Mucosa of rectum (tissue), 2 donors: ENCODE results near the gene HDHD2.

Source experiments
- H3K27ac ChIP-seq, 2 donors: one replicate each; pipeline ENCODE4 v1.7.0; 2013; ENCODE audit warnings: inconsistent platforms in 2 of 2, low read depth in 2 of 2, low read length in 2 of 2
- H3K27me3 ChIP-seq, 2 donors: one replicate each; pipeline ENCODE4 v1.7.0; 2013; ENCODE audit warnings: low read length in 2 of 2; ENCODE audit not compliant: control insufficient read depth in 2 of 2, insufficient read depth in 2 of 2
- H3K36me3 ChIP-seq, 2 donors: one replicate each; pipeline ENCODE4 v1.7.0; 2013; ENCODE audit warnings: low read length in 2 of 2; ENCODE audit not compliant: control insufficient read depth in 2 of 2, insufficient read depth in 2 of 2
- H3K4me1 ChIP-seq, 2 donors: one replicate each; pipeline ENCODE4 v1.7.0; 2013; ENCODE audit warnings: low read length in 2 of 2, mild to moderate bottlenecking in 1 of 2; ENCODE audit not compliant: control insufficient read depth in 2 of 2, insufficient read depth in 2 of 2
- H3K4me3 ChIP-seq, 2 donors: one replicate each; pipeline ENCODE4 v1.7.0; 2013; ENCODE audit warnings: low read length in 2 of 2
- H3K9ac ChIP-seq, 2 donors: one replicate each; pipeline ENCODE4 v1.7.0; 2013; ENCODE audit warnings: low read length in 2 of 2, low read depth in 1 of 2, mild to moderate bottlenecking in 1 of 2
- H3K9me3 ChIP-seq, 2 donors: one replicate each; pipeline ENCODE4 v1.7.0; 2013; ENCODE audit warnings: low read length in 2 of 2; ENCODE audit not compliant: control insufficient read depth in 2 of 2
- donor health status: healthy.
- donor health status: Normal muscosa, but diverticular disease.

The HDHD2 gene

GRCh38 chr18:47077111-47077510 is 73.2 kb downstream of the HDHD2 start:
- H3K4me3 ChIP-seq, result no peak overlapping the region
- no peaks in the 10 kb centered on the region for H3K27me3 ChIP-seq
- no peaks in the 10 kb centered on the region for H3K9me3 ChIP-seq
- no peak overlapping the region for H3K27ac ChIP-seq
- H3K36me3 ChIP-seq, result no peaks in the 10 kb centered on the region
- H3K4me1 ChIP-seq, result no peaks in the 10 kb centered on the region
- no peak overlapping the region for H3K9ac ChIP-seq

GRCh38 chr18:47075098-47075883 is 75.0 kb downstream of the HDHD2 start:
- Histone ChIP-seq H3K4me1 (no peaks in the 10 kb centered on the region), H3K36me3 (no peaks in the 10 kb centered on the region), H3K4me3 (no peak overlapping the region), H3K27me3 (no peaks in the 10 kb centered on the region), H3K27ac (no peak overlapping the region), H3K9me3 (no peaks in the 10 kb centered on the region), H3K9ac (no peak overlapping the region)

- no peaks in the 10 kb centered on the region for H3K27me3 ChIP-seq
Observed at GRCh38 chr18:47067648-47068047, 82.7 kb downstream of the HDHD2 start.

GRCh38 chr18:47063096-47063495 is 87.2 kb downstream of the HDHD2 start:
- H3K9ac ChIP-seq, result no peak overlapping the region
- no peak overlapping the region for H3K4me3 ChIP-seq
- H3K9me3 ChIP-seq, result no peaks in the 10 kb centered on the region
- no peaks in the 10 kb centered on the region for H3K4me1 ChIP-seq
- H3K36me3 ChIP-seq, result no peaks in the 10 kb centered on the region
- H3K27ac ChIP-seq, result no peak overlapping the region
- H3K27me3 ChIP-seq, result no peaks in the 10 kb centered on the region

More at GRCh38 chr18:47067648-47068047, 82.7 kb downstream of the HDHD2 start:
- no peak overlapping the region for H3K27ac ChIP-seq
- H3K4me1 ChIP-seq, result no peaks in the 10 kb centered on the region
- H3K4me3 ChIP-seq, result no peak overlapping the region
- no peaks in the 10 kb centered on the region for H3K9me3 ChIP-seq
- H3K36me3 ChIP-seq, result no peaks in the 10 kb centered on the region
- H3K9ac ChIP-seq, result no peak overlapping the region

GRCh38 chr18:47062471-47062870 is 87.8 kb downstream of the HDHD2 start:
- no peaks in the 10 kb centered on the region for H3K27me3 ChIP-seq
- H3K9me3 ChIP-seq, result no peaks in the 10 kb centered on the region
- H3K4me3 ChIP-seq, result no peak overlapping the region
- H3K9ac ChIP-seq, result no peak overlapping the region
- H3K27ac ChIP-seq, result no peak overlapping the region
- H3K36me3 ChIP-seq, result no peaks in the 10 kb centered on the region
- no peaks in the 10 kb centered on the region for H3K4me1 ChIP-seq
